IPS DF 4.7 (cell line): ENCODE data around the gene ZNF223.

Experiments
- DNase-seq: peaks from one replicate; pipeline ENCODE4 v3.0.0-alpha.2; 2013; ENCODE audit warnings: low spot score; ENCODE audit errors: extremely low read depth

The ZNF223 gene

DNA sequence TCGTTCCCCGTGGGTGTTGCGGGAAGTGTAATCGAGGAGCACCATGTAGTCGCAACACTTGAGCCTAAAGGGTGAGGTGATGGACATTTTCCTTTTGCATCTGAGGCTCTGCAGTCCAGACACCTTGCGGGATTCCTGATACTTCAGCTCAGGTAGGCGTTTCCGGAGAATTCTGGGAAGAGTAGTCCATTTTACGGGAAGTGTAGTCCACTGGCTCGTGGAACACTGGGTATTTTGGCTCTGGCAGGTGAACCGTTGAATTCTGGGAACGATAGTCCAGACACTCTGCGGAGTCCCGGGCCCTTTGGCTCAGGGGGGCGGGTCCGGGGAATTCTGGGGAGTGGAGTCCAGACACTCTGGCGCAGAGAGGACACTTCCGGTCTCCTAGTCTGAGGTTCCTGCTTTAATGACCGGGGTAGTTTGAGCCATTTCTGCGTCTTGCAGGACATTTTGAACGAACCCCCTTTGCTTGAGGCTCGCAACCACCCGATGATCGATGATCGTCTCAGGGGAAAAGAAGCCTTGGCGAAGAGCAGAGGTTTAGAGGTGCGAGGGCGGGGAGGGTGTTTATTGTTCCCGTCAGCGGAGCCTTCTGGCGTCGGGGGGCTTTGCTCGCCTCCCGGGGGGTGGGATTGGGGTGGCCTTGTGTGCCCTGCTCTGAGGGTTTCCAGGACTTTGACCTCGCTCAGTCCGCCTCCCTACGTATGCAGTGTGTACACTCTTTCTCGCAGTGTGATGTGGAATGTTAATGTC is at the start of gene ZNF223:
ZNF223 (plus strand) TSS at position 387 of the 753 bp plus-strand sequence. CDS start 3,141 bp downstream, outside the sequence.
- DNase-seq: peak; percentile 92

DNA sequence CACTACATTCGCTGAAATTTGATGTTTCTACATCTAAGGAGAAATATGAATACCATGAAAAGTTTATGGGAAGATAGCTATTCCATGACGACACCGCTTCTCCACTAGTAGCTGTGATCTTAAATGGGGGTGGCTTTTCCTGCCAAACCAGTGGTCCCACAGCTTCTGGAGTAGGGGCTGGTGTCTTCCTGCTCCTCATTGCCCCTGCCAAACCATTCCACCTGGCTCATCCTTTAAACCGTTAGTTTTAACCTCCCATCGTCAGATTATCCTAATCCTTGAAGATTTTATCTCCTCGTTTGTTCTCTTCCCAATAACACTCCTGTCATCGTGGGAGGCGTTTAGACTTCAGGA is 49.6 kb upstream of the ZNF223 start:
- no peak for DNase-seq

DNA sequence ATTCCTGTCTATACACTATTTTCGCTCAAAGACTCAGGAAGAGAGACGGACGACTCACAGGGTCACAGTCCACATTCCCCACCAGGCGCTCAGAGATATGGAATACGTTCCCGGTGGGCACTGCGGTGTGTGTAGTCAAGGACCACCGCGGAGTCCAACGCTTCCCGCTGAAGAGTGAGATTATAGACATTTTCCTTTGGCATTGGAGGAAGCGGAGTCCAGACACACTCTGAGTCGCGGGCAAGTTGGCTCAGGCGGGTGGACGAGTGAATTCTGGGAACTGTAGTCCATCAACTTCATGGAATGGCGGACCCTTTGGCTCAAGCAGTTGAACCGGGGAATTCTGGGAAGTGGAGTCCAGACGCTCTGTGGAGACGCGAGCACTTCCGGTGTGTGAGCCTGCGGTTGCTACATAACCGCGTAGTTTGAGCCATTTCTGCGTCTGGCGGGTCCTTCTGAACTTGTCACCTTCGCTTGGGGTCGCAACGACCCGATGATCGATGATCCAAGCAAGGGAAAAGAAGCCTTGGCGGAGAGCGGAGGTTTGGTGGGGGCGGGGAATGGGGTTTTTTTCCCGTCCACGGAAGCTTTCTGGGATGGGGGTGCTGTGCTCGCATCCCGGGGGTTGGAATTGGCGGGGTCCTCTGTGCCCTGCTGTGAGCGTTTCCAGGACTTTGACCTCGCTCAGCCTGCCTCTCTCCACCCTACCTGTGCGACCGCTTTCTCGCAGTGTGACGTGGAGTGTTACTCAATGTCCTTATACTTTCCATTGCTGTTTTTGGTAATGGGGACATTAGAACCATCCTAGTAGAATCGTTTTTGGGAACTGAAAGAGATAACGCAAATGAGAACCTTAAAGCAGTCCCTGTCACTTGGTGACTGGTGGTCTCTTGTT is 49.0 kb upstream of the ZNF223 start, which contains the start of gene ZNF230:
ZNF230 (plus strand) TSS at position 392 of the 895 bp plus-strand sequence. CDS start 4,122 bp downstream, outside the sequence.
- peak; percentile 89 for DNase-seq

DNA sequence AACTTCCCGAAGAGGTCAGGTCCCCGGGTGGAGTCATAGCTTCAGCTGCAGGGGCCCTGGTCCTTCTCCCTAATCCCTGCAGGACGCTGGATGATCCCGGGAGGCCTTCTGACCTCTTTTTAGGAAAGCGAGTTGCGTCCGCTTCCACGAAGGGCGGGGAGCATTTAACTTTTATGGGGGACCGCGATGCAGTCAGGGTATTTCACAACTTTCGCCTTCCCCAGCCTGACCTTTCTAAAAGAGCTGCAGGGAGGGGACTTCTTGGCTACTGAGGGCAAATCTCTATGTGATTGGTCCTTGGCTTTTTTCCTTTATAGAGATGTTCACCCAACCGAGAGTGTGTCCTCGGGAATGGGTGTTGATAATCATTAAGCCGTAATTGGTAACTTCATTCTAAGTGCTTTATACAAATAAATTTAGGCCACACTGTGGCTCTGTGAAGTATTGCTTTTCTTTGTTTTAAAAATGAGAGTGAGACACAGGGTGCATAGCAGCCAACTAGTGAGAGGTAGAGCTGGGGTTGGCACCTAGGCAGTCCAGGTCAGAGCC is 48.3 kb upstream of the ZNF223 start:
- DNase-seq: no peak

DNA sequence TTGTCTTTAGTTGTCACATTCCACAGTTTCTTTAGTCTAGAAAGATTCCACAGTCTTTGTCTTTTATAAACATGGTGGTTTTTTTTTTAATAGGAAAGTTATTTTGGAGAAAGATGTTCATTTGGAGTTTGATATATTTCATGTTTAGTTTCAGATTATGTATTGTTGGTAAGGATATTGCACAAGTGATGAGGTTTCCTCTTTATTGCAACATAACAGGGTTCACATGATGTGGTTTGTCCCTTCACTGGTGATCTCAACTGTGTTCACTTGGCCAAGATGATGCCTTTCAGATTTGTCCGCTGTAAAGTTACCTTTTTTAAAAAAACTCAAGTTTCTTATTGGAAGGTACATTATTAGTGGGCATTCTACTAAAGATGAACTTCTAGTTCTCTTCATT is 45.9 kb upstream of the ZNF223 start:
- DNase-seq: no peak

DNA sequence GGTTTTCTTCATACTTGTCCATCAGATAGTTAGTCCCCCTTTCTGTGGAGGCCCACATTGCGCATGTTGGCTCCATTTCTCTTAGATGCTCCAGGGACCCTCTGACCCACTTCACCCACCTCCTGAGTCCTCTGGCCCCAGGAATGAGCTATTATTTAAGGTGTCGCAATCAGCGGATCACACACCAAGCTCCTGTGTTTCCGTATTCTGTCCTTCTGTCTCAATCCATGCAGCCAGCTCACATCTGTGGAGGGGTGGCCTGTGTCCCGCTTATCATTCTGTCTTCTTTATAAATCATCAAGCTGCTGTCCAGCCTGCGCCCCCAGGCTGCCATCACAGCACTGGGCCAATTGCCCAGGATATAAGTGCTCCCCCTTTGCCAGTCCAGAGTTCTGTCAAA is 44.4 kb upstream of the ZNF223 start:
- no peak for DNase-seq

DNA sequence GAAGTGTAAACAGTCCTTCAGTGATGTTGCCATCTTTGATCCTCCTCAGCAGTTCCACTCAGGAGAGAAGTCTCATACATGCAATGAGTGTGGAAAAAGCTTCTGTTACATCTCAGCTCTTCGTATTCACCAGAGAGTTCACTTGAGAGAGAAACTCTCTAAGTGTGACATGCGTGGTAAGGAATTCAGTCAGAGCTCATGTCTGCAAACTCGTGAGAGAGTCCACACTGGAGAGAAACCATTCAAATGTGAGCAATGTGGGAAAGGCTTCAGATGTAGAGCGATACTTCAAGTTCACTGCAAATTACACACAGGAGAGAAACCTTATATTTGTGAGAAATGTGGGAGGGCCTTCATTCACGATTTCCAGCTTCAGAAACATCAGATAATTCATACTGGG is 41.4 kb upstream of the ZNF223 start:
- no peak for DNase-seq

DNA sequence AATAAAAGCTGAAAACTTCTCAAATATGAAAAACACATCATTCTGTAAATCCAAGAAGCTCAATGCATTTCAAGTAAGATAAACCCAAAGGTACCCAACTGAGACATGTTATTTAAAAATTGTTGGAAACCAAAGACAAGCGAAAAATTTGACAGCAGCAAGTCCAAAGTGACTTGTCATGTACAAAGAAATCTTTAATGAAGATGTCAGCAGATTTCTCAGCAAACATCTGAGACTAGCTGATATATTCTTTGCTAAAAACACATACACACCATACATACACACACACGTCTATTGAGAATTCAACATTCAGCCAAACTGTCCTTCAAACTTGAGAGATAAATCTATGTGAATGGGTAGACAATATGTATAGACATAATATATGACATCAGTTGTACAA is 32.3 kb upstream of the ZNF223 start:
- DNase-seq: no peak

DNA sequence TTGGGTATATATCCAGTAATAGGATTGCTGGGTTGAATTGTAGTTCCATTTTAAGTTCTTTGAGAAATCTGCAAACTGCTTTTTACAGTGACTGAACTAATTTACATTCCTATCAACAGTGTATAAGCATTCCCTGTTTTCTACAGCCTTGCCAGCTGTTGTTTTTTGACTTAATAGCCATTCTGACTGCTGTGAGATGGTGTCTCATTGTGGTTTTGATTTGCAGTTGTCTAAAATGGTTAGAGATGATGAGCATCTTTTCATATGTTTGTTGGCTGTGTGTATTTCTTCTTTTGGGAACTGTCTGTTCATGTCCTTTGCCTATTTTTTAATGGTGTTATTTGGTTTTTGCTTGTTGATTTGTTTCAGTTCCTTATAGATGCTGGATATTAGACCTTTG is 30.6 kb upstream of the ZNF223 start:
- no peak for DNase-seq

DNA sequence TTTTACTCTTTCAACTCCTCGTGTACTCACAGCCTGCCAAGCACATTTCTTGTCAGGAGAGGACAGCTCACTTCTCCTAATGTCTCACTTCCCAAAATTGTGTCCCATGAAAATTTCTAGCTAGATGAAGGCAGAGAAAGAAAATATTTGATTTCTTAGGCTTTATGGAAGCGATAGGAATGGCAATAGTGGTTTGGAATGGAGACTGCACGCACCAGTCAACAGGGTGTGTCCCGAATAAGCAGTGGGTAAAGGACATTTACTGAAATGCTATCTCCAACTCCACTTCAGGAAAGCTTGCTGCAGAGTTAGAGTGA is 27.0 kb upstream of the ZNF223 start:
- no peak for DNase-seq

DNA sequence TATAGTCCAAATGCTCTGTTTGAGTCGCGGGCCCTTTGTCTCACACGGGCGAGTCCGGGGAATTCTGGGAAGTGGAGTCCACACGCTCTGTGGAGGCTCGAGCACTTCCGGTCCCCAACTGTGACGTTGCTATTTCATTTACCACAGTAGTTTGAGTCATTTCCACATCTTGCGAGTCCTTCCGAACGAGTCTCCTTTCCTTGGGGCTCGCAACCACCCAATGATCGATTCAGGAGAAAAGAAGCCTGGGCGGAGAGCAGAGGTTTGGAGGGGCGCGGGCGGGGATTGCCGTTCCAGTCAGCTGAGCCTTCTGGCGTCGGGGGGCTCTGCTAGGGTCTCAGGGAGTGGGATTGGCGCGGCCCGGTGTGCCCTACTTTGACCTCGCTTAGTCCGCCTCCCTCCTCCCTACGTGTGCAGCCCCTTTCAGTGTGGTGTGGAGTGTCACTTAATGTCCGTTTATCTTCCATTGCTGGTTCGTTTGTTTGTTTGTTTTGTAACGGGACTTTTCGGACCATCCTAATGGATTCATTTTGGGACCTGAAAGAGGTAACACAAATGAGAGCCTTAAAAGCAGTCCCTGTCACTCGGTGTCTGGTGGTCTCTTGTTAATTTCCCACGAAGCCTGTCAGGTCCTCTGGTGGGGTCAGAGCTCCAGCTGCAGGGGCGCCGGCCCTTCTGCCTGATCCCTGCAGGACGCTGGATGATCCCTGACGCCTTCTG is 26.5 kb upstream of the ZNF223 start, which contains the start of gene ZNF222:
ZNF222 (plus strand) TSS at position 163 of the 720 bp plus-strand sequence; CDS start at position 221, 58 bp downstream.
- DNase-seq: peak; percentile 44

DNA sequence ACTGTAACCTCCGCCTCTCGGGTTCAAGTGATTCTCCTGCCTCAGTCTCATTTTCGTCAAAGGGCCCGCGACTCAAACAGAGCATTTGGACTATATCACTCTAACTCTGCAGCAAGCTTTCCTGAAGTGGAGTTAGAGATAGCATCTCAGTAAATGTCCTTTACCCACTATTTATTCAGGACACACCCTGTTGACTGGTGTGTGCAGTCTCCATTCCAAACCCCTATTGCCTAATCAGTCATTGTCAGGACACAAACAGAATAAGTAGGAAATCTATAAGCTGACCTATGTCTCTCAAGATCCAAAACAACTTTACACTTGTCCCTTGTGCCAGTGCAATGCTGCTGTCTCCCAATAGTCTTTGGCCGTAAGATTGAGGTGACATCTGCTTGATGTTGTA is 25.2 kb upstream of the ZNF223 start:
- DNase-seq: no peak

DNA sequence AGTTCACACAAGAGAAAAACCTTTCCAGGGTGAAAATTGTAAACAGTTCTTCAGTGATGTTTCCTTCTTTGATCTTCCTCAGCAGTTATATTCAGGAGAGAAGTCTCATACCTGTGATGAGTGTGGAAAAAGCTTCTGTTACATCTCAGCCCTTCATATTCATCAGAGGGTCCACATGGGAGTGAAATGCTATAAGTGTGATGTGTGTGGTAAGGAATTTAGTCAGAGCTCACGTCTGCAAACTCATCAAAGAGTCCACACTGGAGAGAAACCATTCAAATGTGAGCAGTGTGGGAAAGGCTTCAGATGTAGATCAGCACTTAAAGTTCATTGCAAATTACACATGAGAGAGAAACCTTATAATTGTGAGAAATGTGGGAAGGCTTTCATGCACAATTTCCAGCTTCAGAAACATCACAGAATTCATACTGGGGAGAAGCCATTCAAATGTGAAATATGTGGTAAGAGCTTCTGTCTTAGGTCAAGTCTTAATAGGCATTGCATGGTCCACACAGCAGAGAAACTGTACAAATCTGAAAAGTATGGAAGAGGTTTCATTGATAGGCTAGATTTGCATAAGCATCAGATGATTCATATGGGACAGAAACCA is 19.7 kb upstream of the ZNF223 start:
- no peak for DNase-seq

DNA sequence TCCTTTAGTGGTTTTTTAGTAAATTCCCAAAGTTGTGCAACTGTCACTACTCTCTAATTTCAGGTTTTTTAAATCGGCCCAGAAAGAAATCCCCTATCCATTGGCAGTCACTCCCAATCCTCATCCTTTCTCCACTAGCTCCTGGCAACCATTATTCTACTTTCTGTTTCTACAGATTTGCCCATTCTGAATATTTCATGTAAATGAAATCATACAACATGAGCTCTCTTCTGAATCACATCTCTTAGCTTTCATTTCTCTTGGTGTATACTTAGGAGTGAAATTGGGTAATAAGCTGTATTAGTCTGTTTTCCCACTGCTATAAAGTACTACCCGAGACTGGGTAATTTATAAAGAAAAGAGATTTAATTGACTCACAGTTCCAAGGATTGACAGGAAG is 9.7 kb upstream of the ZNF223 start:
- no peak for DNase-seq

DNA sequence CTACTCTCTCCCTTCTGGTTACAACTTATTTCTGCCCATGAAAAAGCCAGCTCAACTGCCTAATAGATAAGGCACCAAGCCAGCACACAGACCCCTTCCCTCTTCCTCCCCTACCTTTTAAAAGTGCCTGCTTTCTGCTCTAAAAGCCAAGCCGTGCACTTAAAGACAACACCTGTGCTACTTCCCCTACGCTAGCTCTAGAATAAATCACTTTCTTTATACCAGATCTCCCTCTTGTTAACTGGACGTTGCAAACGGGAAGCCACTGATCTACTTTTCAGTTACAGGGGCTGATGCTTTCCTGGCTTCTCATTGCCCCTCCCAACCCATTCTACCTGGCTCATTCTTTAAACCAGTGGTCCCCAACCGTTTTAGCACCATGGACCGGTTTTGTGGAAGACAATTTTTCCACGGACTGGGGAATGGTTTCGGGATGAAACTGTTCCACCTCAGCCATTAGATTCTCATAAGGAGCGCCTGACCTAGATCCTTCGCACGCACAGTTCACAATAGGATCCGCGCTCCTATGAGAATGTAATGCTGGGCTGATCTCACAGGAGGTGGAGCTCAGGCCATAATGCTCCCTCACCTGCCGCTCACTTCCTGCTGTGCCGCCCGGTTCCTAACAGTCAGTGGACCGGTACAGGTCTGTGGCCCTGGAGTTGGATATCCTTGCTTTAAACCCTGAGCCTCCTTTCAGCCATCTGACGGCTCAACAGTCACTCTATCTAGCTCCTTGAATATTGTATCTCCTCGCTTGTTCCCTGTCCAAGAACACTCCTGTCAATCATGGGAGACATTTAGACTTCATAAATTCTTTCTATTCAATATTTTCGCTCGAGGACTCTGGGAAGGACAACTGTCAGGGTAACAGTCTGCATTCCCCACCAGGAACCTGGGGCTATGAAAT is 841 bp upstream of the ZNF223 start:
- no peak for DNase-seq

DNA sequence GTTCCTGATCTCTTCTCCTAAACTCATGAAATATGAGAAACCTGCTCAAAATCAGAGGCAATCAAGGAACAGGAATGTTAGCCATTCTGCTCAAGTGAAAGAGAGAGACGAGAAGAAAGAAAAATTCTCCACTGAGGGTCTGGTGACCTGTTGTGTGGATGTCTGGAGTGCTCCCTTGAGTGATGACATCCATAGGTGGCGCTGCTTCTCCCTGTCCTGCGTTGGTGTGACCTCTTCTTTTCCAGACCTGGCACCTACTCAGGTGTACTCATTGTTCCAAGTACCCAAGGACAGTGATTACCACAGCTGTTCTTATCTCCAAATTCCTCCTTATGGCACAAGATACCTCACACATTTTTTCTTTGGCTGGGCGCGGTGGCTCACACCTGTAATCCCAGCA is 4.0 kb downstream of the ZNF223 start:
- no peak for DNase-seq

DNA sequence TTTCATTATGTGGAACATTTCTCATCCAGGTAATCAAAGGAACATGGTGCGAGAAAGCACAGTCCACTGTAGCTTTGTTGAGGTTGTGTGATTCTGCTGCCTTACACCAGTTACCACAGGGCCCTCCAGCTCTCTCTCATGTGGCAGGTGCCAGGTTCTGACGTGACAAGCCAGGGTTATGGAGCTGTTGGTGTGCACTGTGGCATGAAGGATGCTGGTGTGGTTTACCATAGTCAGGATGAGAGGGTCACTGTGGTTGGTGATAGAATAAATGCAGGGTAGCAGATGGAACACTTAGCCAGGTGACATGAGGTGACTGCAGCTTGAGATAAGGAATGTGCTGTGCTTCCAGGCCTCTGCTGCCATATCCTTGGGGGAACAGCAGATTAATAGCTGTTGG is 7.4 kb downstream of the ZNF223 start:
- no peak for DNase-seq

DNA sequence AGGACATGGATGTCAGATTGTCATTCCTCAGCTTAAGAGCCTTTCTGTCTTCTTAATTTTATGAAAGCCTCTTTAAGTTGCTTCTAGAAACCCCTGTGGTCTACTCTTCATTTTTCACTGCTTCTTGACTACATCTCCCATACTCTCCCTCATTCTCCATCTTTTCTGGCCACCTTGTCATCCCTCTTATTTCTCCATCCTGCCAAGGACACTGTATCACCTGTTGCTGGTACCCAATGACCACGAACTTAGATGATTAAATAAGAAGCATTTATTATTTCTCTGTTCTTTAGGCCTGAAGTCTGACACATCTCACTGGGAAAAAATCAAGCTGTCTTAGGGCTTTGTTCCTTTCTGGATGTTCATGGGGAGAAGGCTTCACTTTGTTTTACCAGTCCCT is 9.2 kb downstream of the ZNF223 start:
- no peak for DNase-seq

DNA sequence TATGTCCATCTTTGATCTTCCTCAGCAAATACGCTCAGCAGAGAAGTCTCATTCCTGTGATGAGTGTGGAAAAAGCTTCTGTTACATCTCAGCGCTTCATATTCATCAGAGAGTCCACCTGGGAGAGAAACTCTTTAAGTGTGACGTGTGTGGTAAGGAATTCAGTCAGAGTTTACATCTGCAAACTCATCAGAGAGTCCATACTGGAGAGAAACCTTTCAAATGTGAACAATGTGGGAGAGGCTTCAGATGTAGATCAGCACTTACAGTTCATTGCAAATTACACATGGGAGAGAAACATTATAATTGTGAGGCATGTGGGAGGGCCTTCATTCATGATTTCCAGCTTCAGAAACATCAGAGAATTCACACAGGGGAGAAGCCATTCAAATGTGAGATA is 14.5 kb downstream of the ZNF223 start:
- no peak for DNase-seq

DNA sequence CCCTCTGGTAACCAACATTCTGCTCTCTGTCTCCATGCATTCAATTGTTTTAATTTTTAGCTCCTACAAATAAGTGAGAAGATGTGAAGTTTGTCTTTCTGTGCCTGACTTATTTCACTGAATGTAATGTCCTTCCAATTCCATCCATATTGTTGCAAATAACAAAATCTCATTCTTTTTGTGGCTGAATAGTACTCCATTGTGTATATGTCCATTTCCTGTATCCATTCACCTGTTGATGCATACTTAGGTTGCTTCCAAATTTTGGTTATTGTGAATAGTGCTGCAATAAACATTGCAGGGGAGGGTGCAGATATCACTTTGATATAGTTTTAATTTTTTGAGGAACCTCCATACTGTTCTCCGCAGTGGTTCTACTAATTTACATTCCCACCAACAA is 17.6 kb downstream of the ZNF223 start:
- no peak for DNase-seq
